ENCODE data around the gene TRIM9.
"Not testable (repeated sequence)": the region's sequence is repeated elsewhere in the genome, so short reads cannot be mapped to it uniquely, and the experiment has no call there.

The TRIM9 gene

DNA sequence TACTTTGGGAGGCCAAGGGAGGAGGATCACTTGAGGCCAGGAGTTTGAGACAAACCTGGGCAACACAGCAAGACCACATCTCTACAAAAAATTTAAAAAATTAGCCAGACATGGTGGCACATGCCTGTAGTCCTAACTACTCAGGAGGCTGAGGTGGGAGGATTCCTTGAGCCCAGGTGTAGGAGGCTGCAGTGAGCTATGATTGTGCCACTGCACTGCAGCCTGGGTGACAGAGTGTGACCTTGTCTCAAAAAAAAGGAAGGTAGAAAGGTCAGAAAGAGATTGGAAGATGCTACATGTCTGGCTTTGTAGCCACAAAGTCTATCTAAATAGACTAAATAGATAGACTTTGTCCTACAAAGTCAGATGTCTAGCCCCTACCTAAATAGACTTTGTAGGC, 100.7 kb downstream of the TRIM9 start:
- not testable (repeated sequence) for DNase-seq; H3K18ac ChIP-seq (ENCODE audit: low read depth in 1 of 2, low read length in 2 of 2); H3K4me1 ChIP-seq (ENCODE audit: control insufficient read depth, insufficient read depth, low read depth, low read length); H3K4me3 ChIP-seq (ENCODE audit: insufficient read depth in 1 of 2, low read depth in 1 of 2, low read length in 2 of 2); H2AK5ac ChIP-seq (ENCODE audit: low read length, severe bottlenecking); H3K4ac ChIP-seq (ENCODE audit: low read depth in 1 of 2, low read length in 2 of 2); H2BK15ac ChIP-seq (ENCODE audit: low read depth, poor library complexity, severe bottlenecking); H3K9me3 ChIP-seq (ENCODE audit: control insufficient read depth, low read length); H2AFZ ChIP-seq (ENCODE audit: low read depth, low read length); H3K27me3 ChIP-seq (ENCODE audit: control insufficient read depth in 1 of 2, insufficient read depth in 1 of 2, low read length in 2 of 2); H3K27ac ChIP-seq (ENCODE audit: low read length, poor library complexity, severe bottlenecking); H2BK120ac ChIP-seq (ENCODE audit: low read depth, low read length); H3K4me2 ChIP-seq (ENCODE audit: low read length, poor library complexity, severe bottlenecking); H4K91ac ChIP-seq (ENCODE audit: low read length); H4K8ac ChIP-seq (ENCODE audit: low read length); H3K14ac ChIP-seq (ENCODE audit: low read length in 2 of 2); H2BK5ac ChIP-seq (ENCODE audit: low read depth, low read length, poor library complexity, severe bottlenecking); H2BK12ac ChIP-seq (ENCODE audit: low read length in 2 of 2); H3K23ac ChIP-seq (ENCODE audit: low read length in 2 of 2); H3K9ac ChIP-seq (ENCODE audit: low read length); H3K79me1 ChIP-seq (replicated peaks; ENCODE audit: low read length, poor library complexity, severe bottlenecking); H3K36me3 ChIP-seq (ENCODE audit: control insufficient read depth in 1 of 2, insufficient read depth in 2 of 2, low read depth in 1 of 2, low read length in 2 of 2)

DNA sequence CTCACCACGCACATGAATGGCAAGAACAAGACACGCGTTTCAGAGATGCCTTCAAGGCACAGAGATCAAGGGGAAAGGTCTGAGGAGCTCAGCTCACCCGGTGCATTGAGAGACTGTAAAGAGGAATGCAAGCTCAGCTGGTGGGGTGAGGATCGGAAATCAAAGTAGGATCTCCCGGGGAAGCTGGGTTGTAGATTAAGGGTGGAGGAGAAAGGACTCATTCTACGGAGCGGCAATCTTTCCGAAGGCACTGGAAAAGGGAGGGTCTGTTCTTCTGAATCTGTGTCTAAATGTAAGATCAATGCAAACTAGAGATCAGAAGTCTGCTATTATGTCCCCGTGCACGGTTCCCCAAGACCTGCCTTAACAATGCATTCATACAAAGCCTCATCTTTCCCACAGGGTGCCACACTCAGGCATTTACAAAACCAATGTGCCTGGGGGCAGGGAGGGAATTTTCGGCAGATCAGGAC, 109.0 kb downstream of the TRIM9 start:
- 50% methylated on average over 11 of the region's 12 CpGs for WGBS
- Histone ChIP-seq H3K36me3 (ENCODE audit: control insufficient read depth in 1 of 2, insufficient read depth in 2 of 2, low read depth in 1 of 2, low read length in 2 of 2) (no peaks in the 10 kb centered on the region), H4K8ac (ENCODE audit: low read length) (no peak overlapping the region)

DNA sequence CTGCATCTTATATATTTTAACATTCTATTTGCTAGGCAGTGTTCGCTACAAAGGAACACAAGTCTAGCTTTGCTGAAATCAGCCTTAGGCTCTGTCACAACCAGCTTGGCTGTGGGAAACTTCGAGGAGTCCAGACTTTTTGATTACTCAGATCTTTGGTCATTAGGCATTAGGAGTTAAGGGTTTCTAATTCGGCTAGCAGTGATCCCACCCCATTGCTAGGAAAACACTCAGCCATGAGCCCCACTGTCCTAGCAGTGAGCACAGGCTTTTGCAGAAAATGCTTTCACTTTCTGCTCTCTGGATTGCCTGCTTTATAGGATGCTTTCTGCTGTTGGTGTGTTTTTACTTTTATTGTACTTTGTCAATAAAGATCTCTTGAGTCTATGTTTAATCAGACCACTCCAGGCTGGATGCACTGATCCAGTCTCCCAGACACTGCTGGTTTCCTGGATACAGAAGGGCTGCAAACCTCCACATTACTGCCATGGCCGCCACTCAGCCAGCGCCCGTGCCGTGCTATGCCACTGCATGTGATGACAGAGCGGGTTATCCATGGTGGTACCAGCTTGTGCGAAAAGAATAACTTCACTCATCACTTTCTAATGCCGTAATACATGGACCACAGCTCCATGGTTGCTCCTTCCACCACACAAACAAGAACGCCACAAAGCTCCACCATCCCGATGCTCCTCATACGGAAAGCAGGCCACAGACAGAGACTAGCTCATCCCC, 109.6 kb downstream of the TRIM9 start:
- Histone ChIP-seq H4K8ac (ENCODE audit: low read length) (no peak overlapping the region), H4K91ac (ENCODE audit: low read length) (no peak overlapping the region), H3K9ac (ENCODE audit: low read length) (peak overlapping the region; percentile 52), H3K23ac (ENCODE audit: low read length in 2 of 2) (no peak overlapping the region), H3K27ac (ENCODE audit: low read length, poor library complexity, severe bottlenecking) (no peak overlapping the region), H3K14ac (ENCODE audit: low read length in 2 of 2) (no peak overlapping the region), H3K36me3 (ENCODE audit: control insufficient read depth in 1 of 2, insufficient read depth in 2 of 2, low read depth in 1 of 2, low read length in 2 of 2) (no peaks in the 10 kb centered on the region), H3K4me1 (ENCODE audit: control insufficient read depth, insufficient read depth, low read depth, low read length) (no peaks in the 10 kb centered on the region), H2AFZ (ENCODE audit: low read depth, low read length) (peak overlapping the region; percentile 29), H3K4ac (ENCODE audit: low read depth in 1 of 2, low read length in 2 of 2) (no peak overlapping the region), H3K18ac (ENCODE audit: low read depth in 1 of 2, low read length in 2 of 2) (no peak overlapping the region), H3K27me3 (ENCODE audit: control insufficient read depth in 1 of 2, insufficient read depth in 1 of 2, low read length in 2 of 2) (no peaks in the 10 kb centered on the region), H2BK5ac (ENCODE audit: low read depth, low read length, poor library complexity, severe bottlenecking) (no peak overlapping the region), H3K79me1 (replicated peaks; ENCODE audit: low read length, poor library complexity, severe bottlenecking) (no peaks in the 10 kb centered on the region), H2BK120ac (ENCODE audit: low read depth, low read length) (no peak overlapping the region), H3K4me3 (ENCODE audit: insufficient read depth in 1 of 2, low read depth in 1 of 2, low read length in 2 of 2) (no peak overlapping the region), H2BK12ac (ENCODE audit: low read length in 2 of 2) (no peak overlapping the region), H3K9me3 (ENCODE audit: control insufficient read depth, low read length) (no peaks in the 10 kb centered on the region), H2AK5ac (ENCODE audit: low read length, severe bottlenecking) (no peak overlapping the region), H3K4me2 (ENCODE audit: low read length, poor library complexity, severe bottlenecking) (no peak overlapping the region), H2BK15ac (ENCODE audit: low read depth, poor library complexity, severe bottlenecking) (no peak overlapping the region)
- DNase-seq: peak; percentile 20
- WGBS: 94% methylated on average over 13 of the region's 13 CpGs

More for the DNA sequence above, 109.0 kb downstream of the TRIM9 start:
- no peak overlapping the region for H3K18ac ChIP-seq (ENCODE audit: low read depth in 1 of 2, low read length in 2 of 2)
- no peaks in the 10 kb centered on the region for H3K79me1 ChIP-seq (replicated peaks; ENCODE audit: low read length, poor library complexity, severe bottlenecking)
- no peak overlapping the region for H4K91ac ChIP-seq (ENCODE audit: low read length)
- H3K14ac ChIP-seq (ENCODE audit: low read length in 2 of 2): no peak overlapping the region
- H3K27me3 ChIP-seq (ENCODE audit: control insufficient read depth in 1 of 2, insufficient read depth in 1 of 2, low read length in 2 of 2): no peaks in the 10 kb centered on the region
- no peaks in the 10 kb centered on the region for H3K9me3 ChIP-seq (ENCODE audit: control insufficient read depth, low read length)
- no peak overlapping the region for H3K4ac ChIP-seq (ENCODE audit: low read depth in 1 of 2, low read length in 2 of 2)
- H2BK120ac ChIP-seq (ENCODE audit: low read depth, low read length): no peak overlapping the region
- no peak overlapping the region for H2BK12ac ChIP-seq (ENCODE audit: low read length in 2 of 2)
- H3K4me2 ChIP-seq (ENCODE audit: low read length, poor library complexity, severe bottlenecking): no peak overlapping the region
- H2AK5ac ChIP-seq (ENCODE audit: low read length, severe bottlenecking): no peak overlapping the region
- no peak overlapping the region for H2BK5ac ChIP-seq (ENCODE audit: low read depth, low read length, poor library complexity, severe bottlenecking)
- H2AFZ ChIP-seq (ENCODE audit: low read depth, low read length): peak overlapping the region; percentile 29
- H3K23ac ChIP-seq (ENCODE audit: low read length in 2 of 2): no peak overlapping the region
- no peaks in the 10 kb centered on the region for H3K4me1 ChIP-seq (ENCODE audit: control insufficient read depth, insufficient read depth, low read depth, low read length)
- H2BK15ac ChIP-seq (ENCODE audit: low read depth, poor library complexity, severe bottlenecking): no peak overlapping the region
- no peak overlapping the region for H3K4me3 ChIP-seq (ENCODE audit: insufficient read depth in 1 of 2, low read depth in 1 of 2, low read length in 2 of 2)
- DNase-seq: no peak
- H3K27ac ChIP-seq (ENCODE audit: low read length, poor library complexity, severe bottlenecking): no peak overlapping the region
- no peak overlapping the region for H3K9ac ChIP-seq (ENCODE audit: low read length)

- H3K14ac ChIP-seq (ENCODE audit: low read length in 2 of 2): no peak overlapping the region
- no peak overlapping the region for H3K4me3 ChIP-seq (ENCODE audit: insufficient read depth in 1 of 2, low read depth in 1 of 2, low read length in 2 of 2)
- no peak overlapping the region for H2AK5ac ChIP-seq (ENCODE audit: low read length, severe bottlenecking)
- no peaks in the 10 kb centered on the region for H3K79me1 ChIP-seq (replicated peaks; ENCODE audit: low read length, poor library complexity, severe bottlenecking)
- H3K36me3 ChIP-seq (ENCODE audit: control insufficient read depth in 1 of 2, insufficient read depth in 2 of 2, low read depth in 1 of 2, low read length in 2 of 2): no peaks in the 10 kb centered on the region
- no peak overlapping the region for H3K23ac ChIP-seq (ENCODE audit: low read length in 2 of 2)
- no peak overlapping the region for H3K4me2 ChIP-seq (ENCODE audit: low read length, poor library complexity, severe bottlenecking)
- no peak overlapping the region for H3K18ac ChIP-seq (ENCODE audit: low read depth in 1 of 2, low read length in 2 of 2)
- H2BK120ac ChIP-seq (ENCODE audit: low read depth, low read length): no peak overlapping the region
- H3K27ac ChIP-seq (ENCODE audit: low read length, poor library complexity, severe bottlenecking): no peak overlapping the region
- H3K9me3 ChIP-seq (ENCODE audit: control insufficient read depth, low read length): no peaks in the 10 kb centered on the region
- no peak overlapping the region for H3K9ac ChIP-seq (ENCODE audit: low read length)
- H3K27me3 ChIP-seq (ENCODE audit: control insufficient read depth in 1 of 2, insufficient read depth in 1 of 2, low read length in 2 of 2): no peaks in the 10 kb centered on the region
- no peak overlapping the region for H2BK5ac ChIP-seq (ENCODE audit: low read depth, low read length, poor library complexity, severe bottlenecking)
- no peak overlapping the region for H3K4ac ChIP-seq (ENCODE audit: low read depth in 1 of 2, low read length in 2 of 2)
- H4K91ac ChIP-seq (ENCODE audit: low read length): no peak overlapping the region
- WGBS: no CpG with 5 or more reads among the region's 2 CpGs
- peaks cover under 1% of the 10 kb centered on the region for H3K4me1 ChIP-seq (ENCODE audit: control insufficient read depth, insufficient read depth, low read depth, low read length)
- no peak overlapping the region for H2BK12ac ChIP-seq (ENCODE audit: low read length in 2 of 2)
- DNase-seq: no peak
- H4K8ac ChIP-seq (ENCODE audit: low read length): no peak overlapping the region
- H2BK15ac ChIP-seq (ENCODE audit: low read depth, poor library complexity, severe bottlenecking): no peak overlapping the region
- no peak overlapping the region for H2AFZ ChIP-seq (ENCODE audit: low read depth, low read length)
Measured at GRCh38 chr14:50984036-50984710, 110.7 kb downstream of the TRIM9 start.

Measured in mesenchymal stem cell (in vitro differentiated cells and primary cell).